H9 (cell line): ENCODE measurements around the gene CCDC177. TPM values are rescaled to one million over a fixed set of nuclear protein-coding genes. Genes with fewer than 3 reads are reported as not detected.

Source experiments
- DNase-seq: peaks from one replicate; pipeline ENCODE4 v3.0.0-alpha.2; 2017
- H2AFZ ChIP-seq: one replicate; pipeline ENCODE4 v1.6.1; 2013; ENCODE audit warnings: mild to moderate bottlenecking, low read length, control low read depth, moderate library complexity
- H2AK5ac ChIP-seq: 2 replicates; pipeline ENCODE4 v1.6.1; 2013; ENCODE audit warnings: low read length, control low read depth, mixed read lengths; ENCODE audit not compliant: insufficient read length
- H2BK120ac ChIP-seq: one replicate; pipeline ENCODE4 v1.6.1; 2013; ENCODE audit warnings: low read depth, mild to moderate bottlenecking, low read length, control low read depth, inconsistent platforms; ENCODE audit not compliant: poor library complexity, severe bottlenecking
- H2BK12ac ChIP-seq: 2 replicates; pipeline ENCODE4 v1.6.1; 2013; ENCODE audit warnings: low read length, control low read depth, mixed read lengths, low read depth; ENCODE audit not compliant: insufficient read length
- H2BK15ac ChIP-seq: 2 replicates; pipeline ENCODE4 v1.6.1; 2013; ENCODE audit warnings: low read depth, low read length, control low read depth
- H2BK20ac ChIP-seq: one replicate; pipeline ENCODE4 v1.6.1; 2013; ENCODE audit warnings: low read depth, mild to moderate bottlenecking, low read length, control low read depth, inconsistent platforms; ENCODE audit not compliant: poor library complexity, severe bottlenecking
- H2BK5ac ChIP-seq: 2 replicates; pipeline ENCODE4 v1.6.1; 2013; ENCODE audit warnings: low read length, control low read depth, mixed read lengths; ENCODE audit not compliant: insufficient read length
- H3K14ac ChIP-seq: 2 replicates; pipeline ENCODE4 v1.6.1; 2013; ENCODE audit warnings: low read length, control low read depth; ENCODE audit not compliant: insufficient read depth
- H3K18ac ChIP-seq: 2 replicates; pipeline ENCODE4 v1.6.1; 2013; ENCODE audit warnings: low read depth, mild to moderate bottlenecking, mixed read lengths, low read length, control low read depth; ENCODE audit not compliant: insufficient read length
- H3K23ac ChIP-seq: 2 replicates; pipeline ENCODE4 v1.6.1; 2013; ENCODE audit warnings: low read length, control low read depth, mixed read lengths, low read depth; ENCODE audit not compliant: insufficient read length
- H3K23me2 ChIP-seq: 2 replicates; pipeline ENCODE4 v1.6.1; 2013; ENCODE audit warnings: low read depth, mild to moderate bottlenecking, mixed read lengths, low read length, control low read depth; ENCODE audit not compliant: insufficient read length, poor library complexity, severe bottlenecking
- H3K27ac ChIP-seq: 2 replicates; pipeline ENCODE4 v1.5.1; 2013; ENCODE audit warnings: low read length, control low read depth, mixed read lengths, low read depth; ENCODE audit not compliant: insufficient read length
- H3K27me3 ChIP-seq: 2 replicates; pipeline ENCODE4 v1.6.1; 2013; ENCODE audit warnings: low read length, control low read depth, inconsistent platforms; ENCODE audit not compliant: insufficient read depth
- H3K4ac ChIP-seq: 2 replicates; pipeline ENCODE4 v1.6.1; 2013; ENCODE audit warnings: low read depth, mild to moderate bottlenecking, control low read depth, inconsistent platforms, low read length, moderate library complexity
- H3K4me1 ChIP-seq: 2 replicates; pipeline ENCODE4 v1.6.1; 2013; ENCODE audit warnings: low read length, control low read depth, inconsistent platforms; ENCODE audit not compliant: insufficient read depth
- H3K4me2 ChIP-seq: 2 replicates; pipeline ENCODE4 v1.6.1; 2013; ENCODE audit warnings: low read length, control low read depth, mixed read lengths; ENCODE audit not compliant: insufficient read length, insufficient read depth
- H3K56ac ChIP-seq: 2 replicates; pipeline ENCODE4 v1.6.1; 2013; ENCODE audit warnings: low read depth, mild to moderate bottlenecking, mixed read lengths, low read length, control low read depth; ENCODE audit not compliant: insufficient read length
- H3K79me1 ChIP-seq: 2 replicates; pipeline ENCODE4 v1.6.1; 2013; ENCODE audit warnings: low read depth, mild to moderate bottlenecking, moderate library complexity, low read length, control low read depth, inconsistent platforms; ENCODE audit not compliant: insufficient read depth, poor library complexity, severe bottlenecking
- H3K79me2 ChIP-seq: 2 replicates; pipeline ENCODE4 v1.6.1; 2013; ENCODE audit warnings: low read length, control low read depth, inconsistent platforms; ENCODE audit not compliant: insufficient read depth
- H3K9ac ChIP-seq: 2 replicates; pipeline ENCODE4 v1.6.1; 2013; ENCODE audit warnings: low read length, control low read depth, mixed read lengths; ENCODE audit not compliant: insufficient read length; ENCODE audit errors: extremely low read depth
- H3K9me3 ChIP-seq: one replicate; pipeline ENCODE4 v1.6.1; 2013; ENCODE audit warnings: low read depth, low read length, inconsistent platforms; ENCODE audit not compliant: control insufficient read depth
- H3T11ph ChIP-seq: one replicate; pipeline ENCODE4 v1.6.1; 2013; ENCODE audit warnings: mild to moderate bottlenecking, low read length, control low read depth, inconsistent platforms
- H4K20me1 ChIP-seq: one replicate; pipeline ENCODE4 v1.6.1; 2013; ENCODE audit not compliant: control insufficient read depth, insufficient read length, insufficient read depth
- H4K5ac ChIP-seq: 2 replicates; pipeline ENCODE4 v1.6.1; 2013; ENCODE audit warnings: low read depth, mild to moderate bottlenecking, mixed read lengths, low read length, control low read depth; ENCODE audit not compliant: insufficient read length
- H4K8ac ChIP-seq: replicated peaks from 2 replicates; pipeline ENCODE4 v1.6.1; 2013; ENCODE audit warnings: low read length, control low read depth, mixed read lengths, low read depth; ENCODE audit not compliant: insufficient read length
- H4K91ac ChIP-seq: 2 replicates; pipeline ENCODE4 v1.6.1; 2013; ENCODE audit warnings: low read depth, mild to moderate bottlenecking, moderate library complexity, mixed read lengths, low read length, control low read depth; ENCODE audit not compliant: insufficient read length
- H3K27ac Mint-ChIP-seq, 3 experiments: 2 replicates in 2 of 3; 3 replicates in 1 of 3; pipeline ENCODE4 v1.8.0; 2020 to 2021; ENCODE audit warnings: mixed read lengths in 3 of 3, mild to moderate bottlenecking in 1 of 3, moderate library complexity in 1 of 3
- H3K27me3 Mint-ChIP-seq: 2 replicates; pipeline ENCODE4 v1.8.0; 2021; ENCODE audit warnings: low read depth, mild to moderate bottlenecking, moderate library complexity, mixed read lengths
- H3K36me3 Mint-ChIP-seq, 3 experiments: 2 replicates in 2 of 3; 3 replicates in 1 of 3; pipeline ENCODE4 v1.8.0; 2020 to 2021; ENCODE audit warnings: low read depth in 3 of 3, mixed read lengths in 3 of 3; ENCODE audit not compliant: insufficient read depth in 1 of 3
- H3K4me1 Mint-ChIP-seq, 2 experiments: 2 replicates each; pipeline ENCODE4 v1.8.0; 2020; ENCODE audit warnings: mixed read lengths in 2 of 2
- H3K4me3 Mint-ChIP-seq, 2 experiments: 2 replicates in 1 of 2; 3 replicates in 1 of 2; pipeline ENCODE4 v1.8.0; 2020 to 2021; ENCODE audit warnings: mild to moderate bottlenecking in 2 of 2, mixed read lengths in 2 of 2, moderate library complexity in 1 of 2
- H3K9me3 Mint-ChIP-seq, 2 experiments: 2 replicates in 1 of 2; 3 replicates in 1 of 2; pipeline ENCODE4 v1.8.0; 2020; ENCODE audit warnings: mild to moderate bottlenecking in 2 of 2, mixed read lengths in 2 of 2, moderate library complexity in 1 of 2
- WGBS: extraction: QIAGEN DNeasy Blood & Tissue Kit; methylation state at CpG from one replicate; pipeline ENCODE4 v1.1.7; 2013; ENCODE audit warnings: missing lambda C conversion rate, low lambda C conversion rate, mixed read lengths; ENCODE audit not compliant: insufficient read length; ENCODE audit errors: extremely low coverage; 5-methylcytosine and 5-hydroxymethylcytosine counted together
- total RNA-seq: library from RNA; stranded (reverse); gene quantifications from 2 replicates; pipeline ENCODE4 v1.2.1, GENCODE V29; 2021
- TF ChIP-seq, protein P1 (sequence below): fragments of 200-600 bp; sonication (generic); conservative IDR thresholded peaks from 3 replicates; pipeline ENCODE4 v1.8.0; 2021; ENCODE audit warnings: antibody characterized with exemption, mild to moderate bottlenecking

CCDC177 gene
- total RNA-seq, 1 experiment from 2014 or later: 6.1 TPM

DNA sequence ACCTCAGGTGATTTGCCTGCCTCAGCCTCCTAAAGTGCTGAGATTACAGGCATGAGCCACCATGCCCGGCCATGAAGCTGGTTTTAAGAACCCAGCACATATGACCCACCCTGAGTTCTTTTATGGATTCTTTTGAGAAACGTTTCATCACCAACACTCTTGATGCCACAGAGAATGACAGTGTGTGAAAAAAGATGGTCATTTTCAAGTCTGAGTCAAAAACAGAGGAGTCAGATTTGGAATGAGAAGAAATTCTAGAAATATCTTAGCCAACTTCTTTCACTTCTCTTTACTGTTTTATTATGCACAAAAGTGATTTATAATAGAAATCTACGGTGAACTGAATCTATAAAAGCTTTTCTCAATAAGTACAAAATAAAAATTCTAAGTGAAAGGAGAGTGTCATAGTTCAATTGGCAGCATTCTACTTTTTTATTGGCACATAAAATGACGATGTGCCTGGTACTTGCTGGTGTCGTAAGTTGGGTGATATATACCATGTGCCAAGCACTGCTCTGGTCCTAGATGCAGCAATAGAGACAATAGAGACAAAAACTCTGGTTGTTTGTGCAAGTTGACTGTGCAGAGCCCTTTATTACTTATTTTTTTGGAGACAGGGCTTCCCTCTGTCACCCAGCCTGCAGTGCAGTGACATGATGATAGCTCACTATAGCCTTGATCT lies 33.9 kb downstream of the CCDC177 start:
- H3K14ac ChIP-seq: no peak overlapping the region
- Mint-ChIP-seq H3K36me3 (no peaks in the 10 kb centered on the region), H3K4me1 (peaks cover 3 to 7% of the 10 kb centered on the region in 2 experiments), H3K27ac (no peak overlapping the region), H3K9me3 (no peaks in the 10 kb centered on the region; a peak in 1 of 5 replicates), H3K4me3 (no peak overlapping the region), H3K27me3 (peaks cover 9% of the 10 kb centered on the region)
- no peak overlapping the region for H3K56ac ChIP-seq
- H3K9me3 ChIP-seq: no peaks in the 10 kb centered on the region
- WGBS: no CpG with 5 or more reads among the region's 5 CpGs
- no peak overlapping the region for H2BK5ac ChIP-seq
- no peak overlapping the region for H3K4me2 ChIP-seq
- H3K4ac ChIP-seq: no peak overlapping the region
- H3K79me1 ChIP-seq: no peaks in the 10 kb centered on the region
- no peak overlapping the region for H4K5ac ChIP-seq
- no peaks in the 10 kb centered on the region for H3K27me3 ChIP-seq
- no peak overlapping the region for H2BK15ac ChIP-seq
- TF ChIP-seq, protein P1, sequence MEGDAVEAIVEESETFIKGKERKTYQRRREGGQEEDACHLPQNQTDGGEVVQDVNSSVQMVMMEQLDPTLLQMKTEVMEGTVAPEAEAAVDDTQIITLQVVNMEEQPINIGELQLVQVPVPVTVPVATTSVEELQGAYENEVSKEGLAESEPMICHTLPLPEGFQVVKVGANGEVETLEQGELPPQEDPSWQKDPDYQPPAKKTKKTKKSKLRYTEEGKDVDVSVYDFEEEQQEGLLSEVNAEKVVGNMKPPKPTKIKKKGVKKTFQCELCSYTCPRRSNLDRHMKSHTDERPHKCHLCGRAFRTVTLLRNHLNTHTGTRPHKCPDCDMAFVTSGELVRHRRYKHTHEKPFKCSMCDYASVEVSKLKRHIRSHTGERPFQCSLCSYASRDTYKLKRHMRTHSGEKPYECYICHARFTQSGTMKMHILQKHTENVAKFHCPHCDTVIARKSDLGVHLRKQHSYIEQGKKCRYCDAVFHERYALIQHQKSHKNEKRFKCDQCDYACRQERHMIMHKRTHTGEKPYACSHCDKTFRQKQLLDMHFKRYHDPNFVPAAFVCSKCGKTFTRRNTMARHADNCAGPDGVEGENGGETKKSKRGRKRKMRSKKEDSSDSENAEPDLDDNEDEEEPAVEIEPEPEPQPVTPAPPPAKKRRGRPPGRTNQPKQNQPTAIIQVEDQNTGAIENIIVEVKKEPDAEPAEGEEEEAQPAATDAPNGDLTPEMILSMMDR: no peak
- no peak overlapping the region for H3K27ac ChIP-seq
- no peak overlapping the region for H2BK12ac ChIP-seq
- no peak overlapping the region for H4K8ac ChIP-seq
- H2BK120ac ChIP-seq: no peak overlapping the region
- H3K4me1 ChIP-seq: no peaks in the 10 kb centered on the region
- H3K23me2 ChIP-seq: no peaks in the 10 kb centered on the region
- no peak overlapping the region for H3K23ac ChIP-seq
- H2AFZ ChIP-seq: no peak overlapping the region
- H4K20me1 ChIP-seq: no peaks in the 10 kb centered on the region
- H3T11ph ChIP-seq: no peak overlapping the region
- H2BK20ac ChIP-seq: no peak overlapping the region
- no peak overlapping the region for H2AK5ac ChIP-seq
- H3K9ac ChIP-seq: no peak overlapping the region
- no peak overlapping the region for H4K91ac ChIP-seq
- no peak for DNase-seq
- H3K18ac ChIP-seq: no peak overlapping the region
- H3K79me2 ChIP-seq: no peaks in the 10 kb centered on the region
